ENCODE measurements around the gene MAPKAPK2.

Gene MAPKAPK2

GRCh38 chr1:206722751-206723461 lies 38.2 kb downstream of the MAPKAPK2 start:
- DNase-seq (ENCODE audit: low read depth), result no peak

- no peak for DNase-seq (ENCODE audit: low read depth)
These were observed 38.7 kb downstream of the MAPKAPK2 start for GRCh38 chr1:206723462-206723804.

DNA sequence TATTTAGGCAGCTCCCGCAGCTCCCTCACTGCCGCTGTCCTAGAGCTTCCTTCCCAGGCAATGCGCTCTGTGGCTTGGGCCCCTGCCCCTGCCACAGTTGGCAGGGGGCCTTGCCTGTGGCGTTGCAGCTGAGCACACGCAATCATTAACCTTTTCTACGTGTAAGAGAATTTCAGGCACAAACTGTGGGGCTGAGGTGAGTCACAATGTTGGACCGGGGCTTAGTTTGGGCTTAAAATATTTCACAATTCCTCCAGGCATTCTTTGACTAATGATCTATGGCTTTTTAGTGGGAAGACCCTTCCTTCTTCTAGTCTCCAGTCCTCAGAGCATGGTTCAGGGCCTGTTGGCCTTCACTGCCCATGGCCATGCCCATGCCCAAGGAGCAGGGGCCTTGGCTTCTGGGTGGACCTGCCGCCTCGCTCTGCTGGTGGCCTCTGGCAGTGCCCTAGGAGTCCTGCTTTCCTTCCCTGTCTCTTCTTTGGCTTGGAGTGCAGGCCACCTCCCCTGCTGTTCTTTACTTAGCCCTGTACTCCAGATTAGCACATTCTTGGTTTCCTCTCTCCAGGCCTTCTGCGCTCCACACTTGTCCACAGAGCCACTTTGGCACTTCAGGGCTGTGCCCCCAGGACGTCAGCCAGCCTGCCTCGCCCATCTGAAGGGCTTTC lies 39.2 kb downstream of the MAPKAPK2 start:
- DNase-seq (ENCODE audit: low read depth), result no peak

GRCh38 chr1:206725109-206725963 lies 40.6 kb downstream of the MAPKAPK2 start:
- no peak for DNase-seq (ENCODE audit: low read depth)

GRCh38 chr1:206727981-206728696 lies 43.4 kb downstream of the MAPKAPK2 start:
- no peak for DNase-seq (ENCODE audit: low read depth)

- no peak for DNase-seq (ENCODE audit: low read depth)
These were observed 43.9 kb downstream of the MAPKAPK2 start for GRCh38 chr1:206728697-206728987.

- no peak for DNase-seq (ENCODE audit: low read depth)
These were observed 44.3 kb downstream of the MAPKAPK2 start for GRCh38 chr1:206729050-206729449.

- DNase-seq (ENCODE audit: low read depth), result no peak
These were observed 44.8 kb downstream of the MAPKAPK2 start for GRCh38 chr1:206729507-206729906.

DNA sequence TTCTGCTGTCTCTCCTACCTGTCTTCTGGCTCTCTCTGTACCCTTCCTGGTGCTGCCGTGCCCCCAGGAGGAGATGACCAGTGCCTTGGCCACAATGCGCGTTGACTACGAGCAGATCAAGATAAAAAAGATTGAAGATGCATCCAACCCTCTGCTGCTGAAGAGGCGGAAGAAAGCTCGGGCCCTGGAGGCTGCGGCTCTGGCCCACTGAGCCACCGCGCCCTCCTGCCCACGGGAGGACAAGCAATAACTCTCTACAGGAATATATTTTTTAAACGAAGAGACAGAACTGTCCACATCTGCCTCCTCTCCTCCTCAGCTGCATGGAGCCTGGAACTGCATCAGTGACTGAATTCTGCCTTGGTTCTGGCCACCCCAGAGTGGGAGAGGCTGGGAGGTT lies 47.8 kb downstream of the MAPKAPK2 start:
- no peak for DNase-seq (ENCODE audit: low read depth)

- no peak for DNase-seq (ENCODE audit: low read depth)
These were observed 48.3 kb downstream of the MAPKAPK2 start for GRCh38 chr1:206732992-206733391.

- no peak for DNase-seq (ENCODE audit: low read depth)
These were observed 49.9 kb downstream of the MAPKAPK2 start for GRCh38 chr1:206734499-206735142.

- DNase-seq (ENCODE audit: low read depth), result no peak
These were observed 50.9 kb downstream of the MAPKAPK2 start for GRCh38 chr1:206735553-206736031.

- DNase-seq (ENCODE audit: low read depth), result no peak
These were observed 52.4 kb downstream of the MAPKAPK2 start for GRCh38 chr1:206736878-206737728.

DNA sequence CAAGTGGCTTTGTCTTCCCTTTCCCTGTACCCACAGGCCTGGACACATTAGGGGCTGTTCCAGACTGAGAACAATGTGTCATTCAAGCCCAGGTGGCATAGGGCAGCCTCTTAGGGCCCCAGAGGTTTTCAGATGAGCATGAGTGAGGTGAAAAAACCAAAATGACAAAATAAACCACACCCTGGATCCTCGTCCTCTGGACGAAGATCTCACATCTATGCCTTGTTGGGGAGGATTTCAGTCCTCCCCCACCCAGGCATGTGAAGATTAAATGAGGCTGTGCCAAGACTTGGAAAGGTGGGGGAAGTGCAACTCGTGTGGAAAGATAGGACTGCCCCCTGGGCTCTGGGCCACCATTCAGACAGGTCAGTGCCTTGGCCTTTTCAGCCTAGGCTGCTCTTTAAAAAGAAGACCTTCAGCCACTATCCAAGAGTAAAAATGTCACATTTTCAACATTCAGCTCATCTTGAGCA lies 53.1 kb downstream of the MAPKAPK2 start:
- no peak for DNase-seq (ENCODE audit: low read depth)

- no peak for DNase-seq (ENCODE audit: low read depth)
These were observed 54.0 kb downstream of the MAPKAPK2 start for GRCh38 chr1:206738370-206739366.

- no peak for DNase-seq (ENCODE audit: low read depth)
These were observed 54.8 kb downstream of the MAPKAPK2 start for GRCh38 chr1:206739411-206740076.

- no peak for DNase-seq (ENCODE audit: low read depth)
These were observed 56.5 kb downstream of the MAPKAPK2 start for GRCh38 chr1:206741142-206741701.

DNA sequence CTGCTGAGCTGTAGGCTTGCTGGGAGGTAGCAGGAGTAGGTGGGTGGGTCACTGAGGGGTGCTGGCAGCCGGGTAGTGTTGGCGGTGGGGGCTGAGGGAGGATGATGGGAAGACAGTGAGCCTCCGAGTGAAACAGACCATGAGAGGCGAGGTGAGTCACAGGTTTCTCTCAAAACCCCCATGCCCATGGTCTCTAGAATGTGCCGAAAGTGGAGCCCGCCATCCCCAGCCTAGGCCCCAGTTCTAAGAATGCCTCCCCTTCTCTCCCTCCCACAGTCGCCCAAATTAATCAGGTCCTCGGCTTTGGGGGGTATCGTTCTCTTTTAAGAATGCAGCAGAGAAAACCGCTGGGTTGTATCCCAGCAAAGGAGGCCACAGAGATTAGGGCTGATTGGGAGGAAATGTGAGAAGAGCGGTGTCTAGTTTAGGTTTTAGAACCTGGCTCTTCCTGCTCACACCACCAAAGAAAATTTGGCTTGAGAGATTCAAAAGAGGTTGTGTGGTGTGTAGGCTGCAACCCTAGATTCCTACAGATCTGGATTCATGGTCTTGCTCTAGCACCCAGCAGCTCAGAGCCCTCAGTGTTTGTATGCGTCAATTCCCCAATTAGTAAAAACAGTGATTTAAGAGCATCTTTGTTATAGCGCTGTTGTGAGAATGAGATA lies 58.1 kb downstream of the MAPKAPK2 start:
- no peak for DNase-seq (ENCODE audit: low read depth)
